ENCODE data around the gene GMCL1.
"Not testable (repeated sequence)": the region's sequence is repeated elsewhere in the genome, so short reads cannot be mapped to it uniquely, and the experiment has no call there.

GMCL1 gene

DNA sequence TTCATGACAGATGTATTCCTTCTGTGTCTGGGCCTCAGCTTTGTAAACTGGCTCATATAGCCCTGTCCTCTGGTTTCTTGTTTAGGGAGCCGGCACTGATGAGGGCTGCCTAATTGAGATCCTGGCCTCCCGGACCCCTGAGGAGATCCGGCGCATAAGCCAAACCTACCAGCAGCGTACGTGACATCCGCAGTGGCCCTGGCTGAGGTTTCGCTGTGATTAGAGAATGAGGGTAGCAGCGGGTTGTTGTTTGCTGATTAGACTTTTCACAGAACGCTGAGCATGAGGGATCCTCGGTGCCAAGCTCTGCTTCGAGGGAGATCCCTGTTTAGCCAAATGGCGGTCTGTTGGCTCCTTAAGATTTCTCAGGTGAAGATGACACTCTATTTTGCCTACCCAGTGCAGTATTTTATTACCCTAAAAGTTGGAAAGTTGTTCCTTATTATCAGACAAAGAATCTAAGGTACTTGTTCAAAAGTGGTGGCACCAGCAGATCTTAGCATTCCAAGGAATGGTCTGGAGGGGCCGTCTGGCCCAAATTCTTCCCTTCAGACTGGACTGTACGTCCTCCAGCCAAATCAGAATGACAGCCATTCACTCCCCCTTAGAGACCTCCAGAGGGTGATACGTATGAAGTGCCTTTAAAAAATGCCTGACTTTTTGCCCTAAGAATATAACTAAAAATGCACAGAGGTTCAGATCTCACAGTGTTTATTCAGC lies 21.5 kb upstream of the GMCL1 start:
- DNase-seq: no peak

DNA sequence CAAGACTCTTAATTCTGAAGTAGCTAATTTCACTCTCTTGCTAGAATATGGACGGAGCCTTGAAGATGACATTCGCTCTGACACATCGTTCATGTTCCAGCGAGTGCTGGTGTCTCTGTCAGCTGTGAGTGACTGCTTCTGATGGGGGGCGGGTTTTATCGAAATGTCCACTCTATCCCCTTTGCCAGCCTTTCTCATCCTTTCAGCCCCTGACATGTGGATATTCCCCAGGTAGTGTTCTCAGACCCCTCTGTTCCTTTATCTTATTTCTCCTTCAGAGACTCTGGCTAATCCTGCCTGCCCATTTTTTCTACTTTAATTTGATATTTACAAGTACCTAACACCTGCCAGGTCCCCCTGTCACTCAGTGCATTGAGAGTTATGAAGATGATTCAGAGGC lies 18.9 kb upstream of the GMCL1 start:
- no peak for DNase-seq

DNA sequence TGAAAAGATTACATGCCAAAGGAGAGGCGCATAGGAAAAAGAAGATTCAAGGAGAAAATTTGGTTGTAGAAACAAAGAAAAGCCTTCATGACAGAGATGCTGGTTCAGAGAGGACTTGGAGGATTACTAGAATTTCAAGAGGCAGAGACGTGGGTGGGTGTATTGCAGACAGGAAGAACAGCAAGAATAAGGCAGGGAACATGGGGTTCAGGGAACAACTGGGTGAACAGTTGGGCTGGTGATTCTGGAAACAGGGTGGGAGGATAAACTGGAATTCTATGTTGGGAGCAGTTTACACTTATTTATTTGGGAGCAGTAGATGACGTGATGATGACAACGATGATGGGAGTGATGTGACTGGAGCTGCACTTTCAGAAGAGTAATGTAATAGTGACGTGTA lies 18.4 kb upstream of the GMCL1 start:
- DNase-seq: no peak

DNA sequence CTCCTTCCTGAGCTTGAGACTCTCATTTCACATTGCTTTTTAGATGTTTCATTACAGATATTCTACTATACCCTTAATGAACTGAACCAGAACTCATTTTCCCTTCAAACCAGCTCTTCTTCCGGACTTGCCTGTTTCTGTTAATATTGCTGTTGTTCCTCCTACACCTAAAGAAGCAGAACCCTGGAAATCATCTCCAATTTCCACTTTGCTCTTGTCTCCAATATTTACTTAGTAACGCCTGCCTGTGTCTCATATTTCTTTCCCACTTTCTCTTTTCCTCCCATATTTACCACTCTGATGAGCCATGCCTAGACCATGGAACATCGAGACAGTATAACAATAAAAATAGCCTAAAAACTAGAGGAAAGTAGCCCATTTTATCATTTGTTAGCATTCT lies 17.9 kb upstream of the GMCL1 start:
- DNase-seq: no peak

DNA sequence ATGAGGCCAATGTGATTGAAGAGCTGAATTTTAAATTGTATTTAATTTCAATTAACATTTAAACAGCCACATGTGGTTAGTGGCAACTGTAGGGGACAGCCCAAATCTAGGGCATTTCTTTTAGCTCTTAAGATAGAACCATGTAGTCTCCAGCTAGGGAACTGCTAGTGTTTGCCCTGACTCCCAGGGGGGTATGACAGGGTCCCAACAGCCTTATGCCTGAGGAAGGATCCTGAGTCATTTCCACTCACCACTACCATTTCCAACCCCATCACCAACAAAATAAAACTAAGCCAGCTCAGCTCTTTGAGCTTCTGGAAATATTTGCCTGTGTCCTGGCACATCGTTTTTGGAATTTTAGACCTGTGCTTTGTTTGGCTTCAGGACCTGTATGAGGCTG lies 13.7 kb upstream of the GMCL1 start:
- DNase-seq: no peak

DNA sequence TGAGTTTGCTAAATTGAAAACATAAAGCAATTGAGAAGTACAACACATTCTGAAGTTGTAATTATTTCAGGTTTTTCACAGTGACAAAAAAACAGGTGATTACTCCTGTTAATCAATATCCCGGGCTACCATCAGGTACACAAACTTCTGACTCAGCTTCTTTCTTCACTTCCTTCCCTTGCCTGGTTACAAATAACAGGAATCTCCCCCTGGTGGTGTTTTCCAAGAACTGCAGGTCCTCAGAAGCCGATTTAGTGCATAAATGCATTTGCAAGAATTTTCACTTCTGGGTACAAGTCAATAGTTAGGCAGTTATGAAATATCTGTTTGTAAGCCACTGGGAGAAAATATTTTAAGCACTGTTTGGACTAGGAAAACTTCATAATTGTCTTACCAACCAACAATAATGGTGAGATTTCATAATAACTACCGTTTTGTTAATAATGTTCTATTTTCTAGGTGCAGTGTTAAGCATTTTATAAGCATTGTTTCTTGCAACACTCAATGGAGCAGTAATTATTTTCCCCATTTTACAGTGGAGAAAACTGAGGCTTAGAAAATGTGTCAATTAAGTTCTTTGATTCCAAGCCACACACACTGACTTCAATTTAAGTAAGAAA lies 12.4 kb upstream of the GMCL1 start:
- peak in 4 of 5 experiments; percentile 62 to 86 (median 63) for DNase-seq

DNA sequence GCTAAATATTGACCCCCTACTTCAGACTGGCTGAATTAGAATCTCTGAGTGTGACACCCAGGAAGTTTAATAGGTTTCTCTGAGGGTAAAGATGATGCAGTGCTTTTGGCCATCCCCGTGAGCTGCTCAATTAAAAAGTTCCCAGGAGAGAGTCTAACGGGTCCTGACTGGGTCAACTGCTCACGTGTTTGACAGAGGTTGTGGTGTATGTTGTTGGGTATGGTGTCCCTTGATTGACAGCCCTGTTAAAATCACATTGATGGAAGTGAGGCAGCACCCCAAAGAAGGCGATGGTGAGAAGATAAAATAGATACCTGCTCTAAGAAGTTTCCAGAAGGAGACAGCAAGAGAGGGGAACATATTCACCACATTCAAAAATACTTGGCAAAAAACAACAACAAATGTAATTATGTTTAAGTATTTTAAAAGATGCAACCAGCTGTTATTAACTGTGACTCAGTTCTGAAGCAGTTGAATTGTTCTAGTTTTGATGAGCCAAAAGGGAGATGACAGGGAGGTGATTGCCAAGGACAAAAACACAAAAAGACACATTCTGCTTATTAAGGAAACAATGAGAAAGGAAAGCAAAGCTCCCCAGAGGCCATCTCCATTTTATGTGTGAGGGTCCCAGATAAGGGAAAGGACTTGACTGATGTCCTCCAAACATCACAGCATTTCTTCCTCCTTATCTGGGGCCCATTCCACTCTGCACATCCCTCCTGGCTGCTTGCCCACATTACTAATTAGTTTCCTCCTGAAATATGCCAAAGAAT lies 11.5 kb upstream of the GMCL1 start:
- DNase-seq: no peak

DNA sequence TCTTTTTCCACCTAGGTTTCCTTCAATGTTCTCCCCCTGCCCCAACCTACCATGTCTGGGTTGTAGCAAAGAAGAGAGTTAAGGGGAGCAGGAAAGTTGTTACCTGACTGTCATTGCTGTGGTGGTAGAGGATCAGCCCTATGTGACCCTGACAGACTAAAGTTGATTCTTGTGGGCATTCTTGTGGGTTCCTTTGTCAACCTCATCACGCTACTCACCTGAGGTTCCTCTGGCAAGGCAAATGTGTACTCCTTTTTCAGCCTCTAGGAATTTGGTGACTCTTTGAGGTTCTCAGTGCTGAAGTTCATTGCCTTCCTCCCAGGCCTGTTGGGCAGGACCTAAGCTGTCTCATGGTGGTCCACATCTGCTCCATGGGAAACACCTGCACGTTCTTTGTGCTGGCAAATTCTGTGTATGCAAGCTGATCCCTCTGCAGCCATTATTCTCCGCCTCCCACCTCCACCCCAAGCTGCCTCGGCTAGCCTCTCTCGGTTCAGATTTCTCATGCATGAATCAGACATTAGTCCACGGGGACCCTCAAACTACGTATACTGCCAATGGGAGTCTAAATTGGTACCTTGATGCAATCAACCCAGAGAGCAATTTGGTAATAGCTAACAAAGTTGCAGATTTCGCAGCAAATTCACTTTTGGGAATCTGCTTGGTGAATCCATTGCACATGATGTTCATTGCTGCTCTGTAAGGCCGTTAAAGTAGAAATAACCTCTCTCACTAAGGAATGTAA lies 1.5 kb upstream of the GMCL1 start:
- peak in 1 of 5 experiments; percentile 19 for DNase-seq

DNA sequence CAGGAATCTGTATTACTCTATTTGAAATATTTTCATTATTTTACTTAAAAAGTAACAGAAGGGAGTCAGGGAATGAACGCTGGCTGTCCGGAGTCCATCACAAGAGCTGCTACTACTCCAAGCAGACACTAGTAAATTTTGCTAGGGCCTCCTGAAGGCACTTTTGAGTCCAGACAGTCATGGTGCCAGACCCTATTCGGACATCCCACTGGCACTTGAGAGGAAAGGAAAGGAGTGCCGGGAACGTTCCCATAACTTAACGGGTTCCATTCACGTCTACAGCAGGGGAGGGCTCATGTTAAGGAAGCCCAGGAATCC lies 563 bp upstream of the GMCL1 start:
- no peak for DNase-seq

DNA sequence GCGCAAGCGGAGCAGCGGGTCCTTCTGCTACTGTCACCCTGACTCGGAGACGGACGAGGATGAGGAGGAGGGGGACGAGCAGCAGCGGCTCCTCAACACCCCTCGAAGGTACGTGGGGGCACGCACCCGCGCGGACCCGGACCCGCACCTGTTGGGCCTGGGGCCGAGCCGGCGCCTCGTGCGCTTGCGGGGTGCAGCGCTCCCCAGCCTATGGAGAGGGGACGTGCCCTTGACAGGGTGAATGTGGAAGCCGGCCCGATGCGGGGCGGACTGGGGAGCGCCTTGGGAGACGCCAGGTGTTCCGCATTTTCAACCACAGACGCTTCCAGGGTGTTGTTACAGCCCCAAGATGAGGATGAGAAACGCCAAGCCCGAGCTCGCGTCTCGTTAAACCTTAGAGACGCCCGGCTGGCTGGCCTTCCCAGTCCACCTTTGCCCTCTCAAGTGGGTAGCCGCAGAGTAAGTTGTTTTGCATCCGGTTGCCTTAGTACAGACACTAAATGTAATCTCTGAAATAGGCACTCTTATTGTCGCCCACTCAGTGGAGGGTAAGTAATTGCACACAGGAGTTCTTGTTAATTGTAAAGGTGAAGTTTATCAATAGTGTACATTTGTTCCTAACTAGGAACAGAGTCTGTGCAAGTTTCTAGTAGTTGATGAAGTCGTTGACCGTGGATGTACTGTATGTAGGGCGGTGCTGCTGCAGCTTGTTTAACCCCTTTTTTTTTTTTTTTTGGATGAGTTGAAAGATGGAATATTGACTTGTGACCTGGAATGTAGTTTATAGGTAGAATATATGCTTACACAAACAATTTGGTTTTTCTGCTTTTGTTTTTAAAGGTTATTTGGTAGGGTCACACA lies 815 bp downstream of the GMCL1 start:
- DNase-seq: peak; percentile 7 to 76 (median 26)

DNA sequence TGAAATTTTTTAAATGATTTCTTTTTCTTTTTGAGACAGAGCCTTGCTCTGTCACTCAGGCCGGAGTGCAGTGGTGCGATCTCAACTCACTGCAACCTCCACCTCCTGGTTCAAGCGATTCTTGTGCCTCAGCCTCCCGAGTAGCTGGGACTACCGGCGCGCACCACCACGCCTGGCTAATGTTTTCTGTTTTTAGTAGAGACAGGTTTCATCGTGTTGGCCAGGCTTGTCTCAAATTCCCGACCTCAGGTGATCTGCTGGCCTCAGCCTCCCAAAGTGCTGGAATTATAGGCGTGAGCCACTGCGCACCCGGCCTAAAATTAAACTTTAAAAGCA lies 1.4 kb downstream of the GMCL1 start:
- not testable (repeated sequence) for DNase-seq

DNA sequence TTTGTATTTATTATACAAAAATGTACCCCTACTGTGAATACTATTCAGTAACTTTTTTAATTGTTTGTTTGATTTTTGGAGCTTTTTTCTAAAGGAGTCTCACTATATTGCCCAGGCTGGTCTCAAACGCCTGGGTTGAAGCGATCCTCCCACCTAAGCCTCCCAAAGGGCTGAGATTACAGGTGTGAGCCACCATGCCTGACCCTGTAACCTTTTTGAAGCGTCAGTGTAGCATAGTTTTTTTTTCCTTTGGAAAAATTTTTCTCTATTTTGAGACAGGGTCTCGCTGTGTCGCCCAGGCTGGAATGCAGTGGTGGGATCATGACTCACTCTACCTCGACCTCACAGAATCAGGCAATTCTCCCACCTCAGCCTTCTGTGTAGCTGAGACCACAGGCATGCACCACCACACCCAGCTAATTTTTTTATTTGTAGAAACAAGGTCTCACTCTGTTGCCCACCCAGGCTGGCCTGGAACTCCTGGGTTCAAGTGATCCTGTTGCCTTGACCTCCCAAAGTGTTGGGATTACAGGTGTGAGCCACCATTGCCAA lies 2.0 kb downstream of the GMCL1 start:
- DNase-seq: no peak

DNA sequence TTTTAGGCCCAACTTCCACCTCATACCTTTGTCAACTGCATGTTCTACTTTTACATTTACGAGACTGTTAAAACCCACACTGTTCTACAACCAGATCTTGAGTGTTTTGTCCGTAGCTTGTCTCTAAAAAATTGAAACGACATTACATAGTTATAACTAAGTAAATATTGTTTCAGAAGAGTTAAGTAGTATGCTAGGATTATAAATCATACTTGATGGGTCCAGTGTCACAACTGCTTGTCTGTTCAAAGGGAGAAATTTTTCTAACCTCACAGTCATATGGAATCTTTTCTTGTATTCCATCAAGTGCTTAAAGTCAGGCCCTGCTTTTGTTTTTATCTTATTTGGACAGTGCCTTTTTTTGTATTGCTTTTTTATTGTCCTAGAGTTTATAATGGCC lies 4.3 kb downstream of the GMCL1 start:
- no peak for DNase-seq

DNA sequence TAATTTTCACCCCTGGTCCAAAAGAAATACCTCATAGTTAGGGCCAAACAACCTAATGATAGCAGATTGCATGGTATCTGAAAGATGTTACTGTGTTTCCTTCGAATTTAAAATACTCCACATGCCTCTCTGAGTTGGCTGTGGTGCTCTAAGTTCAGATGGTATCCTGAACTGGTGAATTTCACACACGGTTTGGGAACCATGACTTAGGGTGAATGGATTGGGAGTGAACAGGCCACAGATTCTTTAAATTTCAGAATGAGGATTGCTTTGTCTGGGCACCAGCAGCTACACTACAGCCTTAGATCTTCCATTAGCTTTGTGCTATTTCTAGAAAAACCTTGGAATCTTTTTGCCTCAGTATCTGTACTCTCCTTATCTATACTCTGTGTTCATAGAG lies 6.2 kb downstream of the GMCL1 start:
- no peak for DNase-seq

DNA sequence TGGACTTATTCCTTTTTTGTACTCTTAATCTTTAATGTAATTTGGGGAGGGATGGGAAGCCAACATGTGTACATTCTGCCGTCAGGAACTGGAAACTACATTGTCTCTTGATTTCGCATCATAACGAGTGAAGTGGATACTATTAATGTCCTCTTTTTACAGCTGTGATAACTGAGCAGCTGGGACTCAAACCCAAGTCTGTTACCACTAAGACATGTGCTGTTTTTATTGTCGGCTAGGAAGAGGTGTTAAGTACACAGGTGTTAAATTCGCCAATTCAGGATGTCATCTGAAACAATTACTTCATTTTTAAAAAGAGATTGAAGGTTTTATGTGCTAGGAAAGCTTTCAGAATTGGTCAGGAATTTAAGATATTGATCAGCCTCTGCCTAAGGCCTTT lies 6.9 kb downstream of the GMCL1 start:
- no peak for DNase-seq

DNA sequence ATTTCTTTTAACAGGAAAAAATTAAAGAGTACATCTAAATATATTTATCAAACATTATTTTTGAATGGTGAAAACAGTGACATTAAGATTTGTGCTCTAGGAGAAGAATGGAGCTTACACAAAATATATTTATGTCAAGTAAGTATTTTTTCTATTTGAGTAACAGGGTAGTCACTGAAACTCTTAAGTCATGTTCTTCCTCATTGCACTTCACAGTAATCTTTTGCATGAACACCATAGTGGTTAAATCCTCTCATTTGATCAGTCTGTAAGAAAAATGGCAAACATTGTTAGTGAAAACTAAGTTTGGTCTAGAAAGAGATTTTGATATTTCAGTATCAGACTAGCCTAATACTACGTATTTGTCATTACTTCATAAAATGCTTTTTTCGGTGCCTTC lies 8.1 kb downstream of the GMCL1 start:
- DNase-seq: peak in 1 of 5 experiments; percentile 37

DNA sequence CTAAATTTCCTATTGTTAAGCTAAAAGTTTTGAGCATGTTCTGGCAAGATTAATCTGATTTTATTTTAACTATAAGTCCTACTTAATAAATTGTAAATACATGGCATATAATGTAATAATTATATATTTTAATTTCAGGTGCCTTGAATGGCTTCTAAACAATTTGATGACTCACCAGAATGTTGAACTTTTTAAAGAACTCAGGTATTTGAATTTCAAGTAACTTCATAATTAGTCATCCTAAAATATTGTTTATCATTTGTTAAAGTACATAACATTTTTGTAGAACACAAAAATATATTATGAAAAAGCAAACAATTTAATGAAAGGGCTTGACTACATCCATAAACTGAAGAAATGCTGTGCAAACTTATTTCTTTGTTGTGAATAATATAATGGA lies 14.5 kb downstream of the GMCL1 start:
- no peak for DNase-seq

DNA sequence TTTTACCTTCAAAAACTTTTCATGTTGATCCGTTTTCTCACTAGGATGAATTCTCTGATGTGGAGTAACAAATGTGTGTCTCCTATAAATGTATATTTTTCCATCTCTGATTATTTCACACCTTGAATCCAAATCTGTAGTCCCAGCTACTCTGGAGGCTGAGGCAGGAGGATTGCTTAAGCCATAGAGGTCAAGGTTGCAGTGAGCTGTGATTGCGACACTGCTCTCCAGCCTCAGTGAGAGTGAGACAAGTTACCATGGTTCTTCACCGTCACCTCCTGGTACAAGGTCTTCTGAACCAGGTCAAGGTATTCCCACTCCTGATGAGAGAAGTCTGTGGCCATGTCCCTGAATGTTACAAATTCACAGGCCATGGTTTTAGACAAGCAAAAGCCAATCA lies 15.1 kb downstream of the GMCL1 start:
- no peak for DNase-seq

DNA sequence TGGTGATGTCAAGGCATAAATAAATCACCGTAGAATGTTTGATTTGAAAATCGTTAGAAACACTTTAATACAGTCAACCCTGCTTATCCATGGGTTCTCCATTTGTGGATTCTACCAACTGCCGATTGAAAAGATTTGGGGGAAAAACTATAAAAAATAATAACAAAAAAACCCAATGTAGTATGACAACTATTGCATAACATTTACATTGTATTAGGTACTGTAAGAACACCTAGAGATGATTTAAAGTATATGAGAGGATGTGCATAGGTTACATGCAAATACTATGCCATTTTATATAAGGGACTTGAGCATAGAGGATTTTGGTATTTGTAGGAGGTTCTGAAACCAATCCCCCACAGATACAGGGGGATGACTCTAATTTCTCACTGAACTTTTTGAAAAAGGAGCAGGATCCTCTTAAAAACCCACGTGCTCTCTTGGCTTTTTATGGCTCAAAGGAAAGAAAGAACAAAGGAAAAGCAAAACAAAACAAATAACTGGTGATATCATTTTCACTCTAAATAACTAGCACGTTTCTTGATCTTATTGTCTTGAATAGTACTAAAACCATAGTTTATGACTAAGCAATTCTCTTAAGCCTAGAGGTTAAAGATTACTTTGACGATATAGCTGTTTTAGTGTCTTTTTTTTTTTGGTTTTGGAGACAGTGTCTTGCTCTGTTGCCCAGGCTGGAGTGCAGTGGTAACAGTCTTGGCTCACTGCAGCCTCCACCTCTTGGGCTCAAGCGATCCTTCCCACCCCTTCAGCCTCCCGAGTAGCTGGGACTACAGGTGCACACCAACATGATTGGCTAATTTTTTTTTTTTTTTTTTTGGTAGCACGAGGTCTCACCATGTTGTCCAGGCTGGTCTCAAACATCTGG lies 17.0 kb downstream of the GMCL1 start:
- no peak for DNase-seq

DNA sequence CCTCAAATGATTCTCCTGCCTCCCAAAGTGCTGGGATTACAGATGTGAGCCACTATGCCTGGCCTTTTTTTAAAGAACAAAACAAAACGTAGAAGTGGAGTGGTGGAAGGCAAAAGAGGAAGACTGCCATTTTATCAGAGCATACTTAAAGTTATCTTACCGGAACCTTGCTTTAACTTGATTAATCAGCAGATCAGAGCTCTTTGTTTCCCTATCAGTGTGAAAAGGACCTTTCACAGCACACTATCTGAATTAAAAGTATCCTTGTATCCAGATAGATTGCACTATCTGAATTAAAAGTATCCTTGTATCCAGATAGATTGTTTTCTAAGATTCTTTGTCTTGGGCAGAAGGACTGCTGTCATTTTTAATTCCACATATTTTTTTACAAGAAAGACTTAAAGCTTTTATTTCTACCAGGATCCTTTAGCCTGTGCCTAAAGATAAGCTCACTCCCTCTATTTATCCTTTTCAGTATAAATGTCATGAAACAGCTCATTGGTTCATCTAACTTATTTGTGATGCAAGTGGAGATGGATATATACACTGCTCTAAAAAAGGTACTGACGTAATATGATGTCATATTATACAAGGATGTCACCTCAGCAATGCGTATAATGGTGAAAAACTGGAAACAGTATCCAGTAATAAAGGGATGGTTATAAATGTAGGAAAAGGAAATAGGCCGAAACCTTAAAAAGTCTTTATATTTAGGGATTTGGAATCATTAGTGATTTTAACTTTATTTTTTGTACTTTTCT lies 17.8 kb downstream of the GMCL1 start:
- DNase-seq: no peak

All from T-helper 2 cell (primary cell).